Retinal pigment epithelial cell (primary cell): ENCODE results near the gene COL4A2.

ENCODE experiments used
- DNase-seq: peaks from one replicate; pipeline ENCODE4 v3.0.0-alpha.2; 2010; ENCODE audit warnings: low read depth
- H3K4me3 ChIP-seq: 2 replicates; pipeline ENCODE4 v1.5.1; 2011; ENCODE audit warnings: mild to moderate bottlenecking, low read length, control low read depth, moderate library complexity
- TF ChIP-seq, protein P1 (sequence below): conservative IDR thresholded peaks from 2 replicates; pipeline ENCODE4 v1.5.1; 2011; ENCODE audit warnings: low read depth, low read length, control low read depth, inconsistent platforms

Gene COL4A2

DNA sequence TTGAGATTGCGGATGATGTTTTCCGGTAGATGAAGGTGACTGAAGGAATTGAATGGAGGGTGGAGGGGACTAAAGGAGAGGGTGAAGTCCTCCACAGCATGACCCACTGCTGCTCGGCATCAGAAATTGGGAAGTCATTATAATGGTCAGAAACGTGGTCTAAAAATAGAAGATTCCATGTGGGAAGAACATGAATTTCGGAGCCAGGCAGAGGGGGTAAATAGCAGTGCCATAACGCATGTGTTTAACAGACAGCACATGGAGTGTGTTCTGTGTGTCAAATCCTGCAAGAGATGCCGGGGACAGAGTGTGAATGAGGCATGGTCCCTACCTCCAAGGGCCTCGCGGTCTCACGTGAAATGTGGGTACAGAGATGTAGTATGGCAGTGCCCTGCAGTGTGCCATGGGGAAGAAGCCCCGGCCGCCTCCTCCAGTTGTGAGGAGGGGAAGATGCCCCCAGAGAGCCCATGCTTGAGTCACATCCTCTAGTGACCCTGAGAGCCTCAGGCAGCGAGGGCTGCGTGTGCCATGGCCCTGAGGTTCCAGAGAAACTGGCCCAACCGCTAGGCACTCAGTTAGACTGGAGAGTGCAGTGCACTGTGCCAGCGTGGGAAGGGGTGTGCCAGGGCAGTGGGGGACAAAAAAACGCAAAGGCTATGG is 106.1 kb downstream of the COL4A2 start:
- DNase-seq, result no peak
- TF ChIP-seq, protein P1, sequence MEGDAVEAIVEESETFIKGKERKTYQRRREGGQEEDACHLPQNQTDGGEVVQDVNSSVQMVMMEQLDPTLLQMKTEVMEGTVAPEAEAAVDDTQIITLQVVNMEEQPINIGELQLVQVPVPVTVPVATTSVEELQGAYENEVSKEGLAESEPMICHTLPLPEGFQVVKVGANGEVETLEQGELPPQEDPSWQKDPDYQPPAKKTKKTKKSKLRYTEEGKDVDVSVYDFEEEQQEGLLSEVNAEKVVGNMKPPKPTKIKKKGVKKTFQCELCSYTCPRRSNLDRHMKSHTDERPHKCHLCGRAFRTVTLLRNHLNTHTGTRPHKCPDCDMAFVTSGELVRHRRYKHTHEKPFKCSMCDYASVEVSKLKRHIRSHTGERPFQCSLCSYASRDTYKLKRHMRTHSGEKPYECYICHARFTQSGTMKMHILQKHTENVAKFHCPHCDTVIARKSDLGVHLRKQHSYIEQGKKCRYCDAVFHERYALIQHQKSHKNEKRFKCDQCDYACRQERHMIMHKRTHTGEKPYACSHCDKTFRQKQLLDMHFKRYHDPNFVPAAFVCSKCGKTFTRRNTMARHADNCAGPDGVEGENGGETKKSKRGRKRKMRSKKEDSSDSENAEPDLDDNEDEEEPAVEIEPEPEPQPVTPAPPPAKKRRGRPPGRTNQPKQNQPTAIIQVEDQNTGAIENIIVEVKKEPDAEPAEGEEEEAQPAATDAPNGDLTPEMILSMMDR, result no peak
- no peak overlapping the region for H3K4me3 ChIP-seq

DNA sequence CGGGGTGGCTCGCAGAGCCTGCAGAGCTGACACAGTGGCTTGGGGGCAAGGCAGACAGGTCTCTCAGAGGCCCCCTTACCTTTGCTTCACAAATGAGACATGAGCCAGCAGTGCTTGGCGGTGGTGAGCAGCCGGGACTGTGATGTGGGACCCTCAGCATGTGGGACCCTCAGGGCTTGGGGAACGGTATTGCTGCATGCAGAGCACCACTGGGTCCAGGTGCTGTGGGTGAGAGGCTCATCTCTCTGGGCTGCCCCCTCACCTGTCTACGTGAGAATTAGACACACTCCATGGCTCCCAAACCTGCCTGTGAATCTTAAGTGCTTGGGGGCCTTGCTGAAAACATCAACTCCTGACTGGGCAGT is 106.6 kb downstream of the COL4A2 start:
- TF ChIP-seq, protein P1, result no peak
- no peak overlapping the region for H3K4me3 ChIP-seq
- DNase-seq, result no peak

DNA sequence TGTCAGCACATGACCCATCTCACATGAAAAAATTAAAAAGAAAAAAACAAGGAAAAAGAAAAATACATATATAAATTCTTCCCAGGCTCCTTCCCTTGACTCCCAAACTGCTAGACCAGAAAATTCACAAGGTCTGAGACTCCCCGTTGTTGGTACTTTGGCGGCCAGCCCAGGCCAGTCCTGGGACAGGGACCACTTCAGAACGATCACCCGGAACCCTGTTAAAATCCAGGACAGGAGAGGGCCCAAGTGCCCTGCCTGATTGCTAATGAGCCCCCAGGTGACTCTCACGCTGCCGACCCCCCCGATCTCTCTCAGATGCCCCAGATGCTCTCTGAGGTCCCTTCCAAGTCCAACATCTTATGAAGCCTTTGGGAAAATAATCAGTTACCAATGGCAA is 107.2 kb downstream of the COL4A2 start:
- no peak for DNase-seq
- no peak overlapping the region for H3K4me3 ChIP-seq
- TF ChIP-seq, protein P1, result no peak

- no peak overlapping the region for H3K4me3 ChIP-seq
- TF ChIP-seq, protein P1, result no peak
- DNase-seq, result no peak
These were observed 107.8 kb downstream of the COL4A2 start for GRCh38 chr13:110414931-110415330.

- no peak overlapping the region for H3K4me3 ChIP-seq
- TF ChIP-seq, protein P1, result no peak
- no peak for DNase-seq
These were observed 108.6 kb downstream of the COL4A2 start for GRCh38 chr13:110415669-110416068.

GRCh38 chr13:110416131-110417025 is 109.3 kb downstream of the COL4A2 start:
- no peak overlapping the region for H3K4me3 ChIP-seq
- TF ChIP-seq, protein P1, result no peak
- DNase-seq, result no peak
